K562 (cell line): ENCODE results near the gene PPFIA1. TPM values are rescaled to one million over a fixed set of nuclear protein-coding genes. Genes with fewer than 3 reads are reported as not detected.

Experiments used
- ATAC-seq: fragments of 200-7000 bp; cut with Tn5 transposase; 3 replicates; pipeline ENCODE4 v1.9.1; 2020; ENCODE audit warnings: moderate library complexity
- BruUV-seq: library from RNA; stranded (reverse); fragments of 400-500 nt; replicated peaks from 2 replicates; lab custom pipeline; 2021; lab: Mats Ljungman, UMichigan
- CTCF ChIA-PET: fragments of 300-600 bp; formaldehyde crosslinking; extraction: SDS; loops from one replicate; lab custom pipeline; 2021; ENCODE audit warnings: low intra/inter-chr PET ratio; lab: Yijun Ruan, JAX
- POLR2A ChIA-PET: fragments of 300-600, 350-650 bp; sonication (Branson Sonifier 250); formaldehyde crosslinking; extraction: SDS; loops from one replicate; lab custom pipeline; 2021; ENCODE audit warnings: antibody characterized with exemption, inconsistent platforms; lab: Yijun Ruan, JAX
- DNase-seq, 4 experiments: peaks; one replicate each; pipeline versions ENCODE4 v3.0.0 to v3.0.0-alpha.2; 2011 to 2018; ENCODE audit warnings: low spot score in 3 of 4, mixed read lengths in 3 of 4; ENCODE audit errors: extremely low read depth in 1 of 4
- FAIRE-seq: peaks from 2 replicates; lab custom pipeline; 2011; peaks lifted over from hg19 to GRCh38; lab: Jason Lieb, UNC
- H2AFZ ChIP-seq: 2 replicates; pipeline ENCODE4 v1.6.0; 2011; ENCODE audit warnings: low read depth, low read length, control low read depth, inconsistent platforms
- H3K27ac ChIP-seq: fragments of 200-600 bp; 3 replicates; pipeline ENCODE4 v1.8.0; 2011; ENCODE audit warnings: low read depth, mild to moderate bottlenecking, control low read depth, inconsistent platforms, low read length, moderate library complexity, mixed read lengths; ENCODE audit errors: extremely low read depth
- H3K27me3 ChIP-seq, 2 experiments: fragments of 300-600 bp in 1 of 2; 2 replicates in 1 of 2; 3 replicates in 1 of 2; pipeline versions ENCODE4 v1.6.0 to v1.8.0; 2011; ENCODE audit warnings: inconsistent platforms in 2 of 2, low read length in 2 of 2, mild to moderate bottlenecking in 1 of 2, mixed read lengths in 1 of 2, moderate library complexity in 1 of 2; ENCODE audit not compliant: control insufficient read depth in 2 of 2, insufficient read depth in 2 of 2
- H3K36me3 ChIP-seq: fragments of 300-600 bp; 3 replicates; pipeline ENCODE4 v1.8.0; 2011; ENCODE audit warnings: mild to moderate bottlenecking, low read length, inconsistent platforms; ENCODE audit not compliant: control insufficient read depth, insufficient read depth
- H3K4me1 ChIP-seq, 2 experiments: fragments of 200-600 bp in 1 of 2; replicated peaks in 1 of 2; 2 replicates in 1 of 2; 3 replicates in 1 of 2; pipeline versions ENCODE4 v1.5.1 to v1.8.0; 2011; ENCODE audit warnings: inconsistent platforms in 2 of 2, low read length in 2 of 2, mild to moderate bottlenecking in 1 of 2, mixed read lengths in 1 of 2, moderate library complexity in 1 of 2; ENCODE audit not compliant: control insufficient read depth in 2 of 2, insufficient read depth in 2 of 2
- H3K4me2 ChIP-seq: 2 replicates; pipeline ENCODE4 v1.6.1; 2011; ENCODE audit warnings: low read length, control low read depth, inconsistent platforms, mixed read lengths; ENCODE audit not compliant: insufficient read depth
- H3K4me3 ChIP-seq: fragments of 200-600 bp; sonication (generic), shearing (Covaris generic); 2 replicates; pipeline ENCODE4 v1.5.1; 2016; ENCODE audit warnings: control low read depth, inconsistent platforms
- H3K79me2 ChIP-seq: fragments of 200-600 bp; 3 replicates; pipeline ENCODE4 v1.8.0; 2011; ENCODE audit warnings: low read length, inconsistent platforms; ENCODE audit not compliant: control insufficient read depth, insufficient read depth
- H3K9ac ChIP-seq, 2 experiments: 2 replicates each; pipeline versions ENCODE4 v1.6.0 to v1.6.1; 2011; ENCODE audit warnings: low read depth in 2 of 2, low read length in 2 of 2, control low read depth in 1 of 2, inconsistent platforms in 1 of 2, mild to moderate bottlenecking in 1 of 2, mixed read lengths in 1 of 2; ENCODE audit not compliant: insufficient read depth in 1 of 2
- H3K9me1 ChIP-seq: one replicate; pipeline ENCODE4 v1.6.0; 2011; ENCODE audit warnings: inconsistent platforms, mild to moderate bottlenecking, low read length, moderate library complexity; ENCODE audit not compliant: control insufficient read depth, insufficient read depth
- H3K9me3 ChIP-seq: replicated peaks from 2 replicates; pipeline ENCODE4 v1.5.1; 2011; ENCODE audit warnings: low read depth, low read length, inconsistent platforms; ENCODE audit not compliant: control insufficient read depth, insufficient read depth
- H4K20me1 ChIP-seq: replicated peaks from 2 replicates; pipeline ENCODE4 v1.6.1; 2011; ENCODE audit warnings: low read length, inconsistent platforms, mixed read lengths; ENCODE audit not compliant: control insufficient read depth, insufficient read depth
- CREB1 ChIP-seq, 2 experiments: sonication (generic) in 1 of 2; formaldehyde crosslinking in 1 of 2; IDR thresholded peaks; 2 replicates each; pipeline versions ENCODE4 v1.6.1 to v1.8.0; 2012 to 2022; ENCODE audit warnings: inconsistent platforms in 1 of 2, mild to moderate bottlenecking in 1 of 2, missing genetic modification reagents in 1 of 2, moderate library complexity in 1 of 2
- MXI1 ChIP-seq: IDR thresholded peaks from 2 replicates; pipeline ENCODE4 v1.6.1; 2011; ENCODE audit warnings: low read depth, mild to moderate bottlenecking, improper control_type of control experiment, low read length
- SMAD1 ChIP-seq: fragments of 150-350 bp; IDR thresholded peaks from 2 replicates; pipeline ENCODE4 v1.6.1; 2014; ENCODE audit warnings: low read length, low read depth; ENCODE audit not compliant: partially characterized antibody
- ZEB2 ChIP-seq: fragments of 450-650 bp; IDR thresholded peaks from 2 replicates; pipeline ENCODE4 v1.6.1; 2016
- ZFP30 ChIP-seq: fragments of 250-450 bp; sonication (Bioruptor Pico); IDR thresholded peaks from 2 replicates; pipeline ENCODE4 v1.8.0; 2022; ENCODE audit warnings: moderate library complexity, mild to moderate bottlenecking, inconsistent platforms, borderline replicate concordance
- WGBS: fragments of 100-300 bp; shearing (Covaris generic); methylation state at CpG from one replicate; pipeline ENCODE4 v1.1.6; 2016; ENCODE audit warnings: low coverage, mixed read lengths; ENCODE audit not compliant: insufficient coverage; ENCODE audit errors: missing lambda C conversion rate; 5-methylcytosine and 5-hydroxymethylcytosine counted together
- in situ Hi-C: fragments of 300-500 bp; cut with MboI; formaldehyde crosslinking; loops from 4 replicates; pipeline ENCODE4 v1.15.0; 2018; ENCODE audit warnings: inconsistent platforms, mixed read lengths
- intact Hi-C: fragments of 100-400 bp; cut with micrococcal nuclease; formaldehyde crosslinking; loops from 2 replicates; pipeline ENCODE4 v1.14.2; 2022
- polyA plus RNA-seq, 8 experiments: library from polyadenylated mRNA; depleted of rRNA in 4 of 8; stranded (reverse) in 5 of 8; unstranded in 3 of 8; fragments of >200 nt; fragmentation: Nextera tagmentation in 2 of 8; fragmentation: Illumina TruSeq in 1 of 8; extraction: Ambion mirVana in 2 of 8; extraction: Trizol in 1 of 8; gene quantifications; 2 replicates each; pipeline versions ENCODE4 v1.2.1 to v1.2.3, GENCODE V29; 2011 to 2014; ENCODE audit warnings: inconsistent platforms in 1 of 8, missing spikeins in 1 of 8
- total RNA-seq, 7 experiments: library from RNA; depleted of rRNA in 6 of 7; stranded (reverse); fragments of >200 nt in 6 of 7; fragmentation: Illumina TruSeq in 2 of 7; extraction: Trizol in 2 of 7; gene quantifications; 2 replicates each; pipeline versions ENCODE4 v1.2.1 to v1.2.3, GENCODE V29; 2011 to 2021; ENCODE audit warnings: low replicate concordance in 1 of 7
- TF ChIP-seq, protein P1 (sequence below): fragments of 450-650 bp; formaldehyde crosslinking; IDR thresholded peaks from 2 replicates; pipeline ENCODE4 v1.4.0; 2020; ENCODE audit warnings: mild to moderate bottlenecking, moderate library complexity
- TF ChIP-seq, protein P2 (sequence below): conservative IDR thresholded peaks from 2 replicates; pipeline ENCODE4 v1.6.1; 2011; ENCODE audit warnings: low read depth, mild to moderate bottlenecking, low read length; ENCODE audit not compliant: control insufficient read depth

Gene PPFIA1
- total and polyA plus RNA-seq, 9 of the 15 experiments (the other 6 are each of a cell fraction or from before 2014, with no cell fraction given): 9.9 to 41.5 (median 28.5) TPM

DNA sequence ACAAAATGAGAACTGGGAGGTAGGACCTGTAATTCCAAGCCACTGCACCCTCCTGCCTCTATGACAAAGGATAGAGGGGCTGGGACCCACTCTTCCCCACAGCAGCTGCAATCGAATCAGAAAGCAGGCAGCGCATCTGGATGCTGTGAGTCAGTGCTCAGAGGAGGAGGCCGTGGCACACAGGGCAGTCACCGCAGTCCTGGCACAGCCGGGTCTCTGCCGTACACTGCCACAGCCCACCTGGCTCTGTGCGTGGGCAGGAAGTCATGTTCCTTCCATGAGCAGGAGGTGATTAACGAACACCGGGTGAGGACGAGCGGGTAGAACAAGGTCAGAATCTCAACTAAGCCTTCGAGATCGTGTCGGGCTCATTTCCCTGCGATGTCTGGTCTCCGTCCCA, 30.2 kb upstream of the PPFIA1 start:
- ATAC-seq: no peak
- FAIRE-seq: no peak
- no TSS peak for BruUV-seq
- no peaks in the 10 kb centered on the region for H3K9me3 ChIP-seq
- intact Hi-C loops: no loop called here
- no peaks in the 10 kb centered on the region for H3K9me1 ChIP-seq
- no peak overlapping the region for H2AFZ ChIP-seq
- H3K27ac ChIP-seq: no peak overlapping the region
- peaks cover 24 to 48% of the 10 kb centered on the region in 2 experiments for H3K27me3 ChIP-seq
- 16% methylated on average over 16 of the region's 16 CpGs for WGBS
- H3K9ac ChIP-seq: no peak overlapping the region; a peak in 1 of 4 replicates
- no peak overlapping the region for H3K4me3 ChIP-seq
- CTCF ChIA-PET: no interaction called here
- no peaks in the 10 kb centered on the region for H4K20me1 ChIP-seq
- TF ChIP-seq, protein P1, sequence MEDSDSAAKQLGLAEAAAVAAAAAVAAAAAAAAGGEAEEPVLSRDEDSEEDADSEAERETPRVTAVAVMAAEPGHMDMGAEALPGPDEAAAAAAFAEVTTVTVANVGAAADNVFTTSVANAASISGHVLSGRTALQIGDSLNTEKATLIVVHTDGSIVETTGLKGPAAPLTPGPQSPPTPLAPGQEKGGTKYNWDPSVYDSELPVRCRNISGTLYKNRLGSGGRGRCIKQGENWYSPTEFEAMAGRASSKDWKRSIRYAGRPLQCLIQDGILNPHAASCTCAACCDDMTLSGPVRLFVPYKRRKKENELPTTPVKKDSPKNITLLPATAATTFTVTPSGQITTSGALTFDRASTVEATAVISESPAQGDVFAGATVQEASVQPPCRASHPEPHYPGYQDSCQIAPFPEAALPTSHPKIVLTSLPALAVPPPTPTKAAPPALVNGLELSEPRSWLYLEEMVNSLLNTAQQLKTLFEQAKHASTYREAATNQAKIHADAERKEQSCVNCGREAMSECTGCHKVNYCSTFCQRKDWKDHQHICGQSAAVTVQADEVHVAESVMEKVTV (CRISPR knock-in tag): no peak
- TF ChIP-seq MXI1: no peak
- no peak for TF ChIP-seq ZFP30 (CRISPR knock-in tag)
- TF ChIP-seq SMAD1: no peak
- TF ChIP-seq, protein P2, sequence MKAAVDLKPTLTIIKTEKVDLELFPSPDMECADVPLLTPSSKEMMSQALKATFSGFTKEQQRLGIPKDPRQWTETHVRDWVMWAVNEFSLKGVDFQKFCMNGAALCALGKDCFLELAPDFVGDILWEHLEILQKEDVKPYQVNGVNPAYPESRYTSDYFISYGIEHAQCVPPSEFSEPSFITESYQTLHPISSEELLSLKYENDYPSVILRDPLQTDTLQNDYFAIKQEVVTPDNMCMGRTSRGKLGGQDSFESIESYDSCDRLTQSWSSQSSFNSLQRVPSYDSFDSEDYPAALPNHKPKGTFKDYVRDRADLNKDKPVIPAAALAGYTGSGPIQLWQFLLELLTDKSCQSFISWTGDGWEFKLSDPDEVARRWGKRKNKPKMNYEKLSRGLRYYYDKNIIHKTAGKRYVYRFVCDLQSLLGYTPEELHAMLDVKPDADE: no peak
- no peak for TF ChIP-seq CREB1 (IDR thresholded peaks at IDR 0.05)
- no peak for TF ChIP-seq CREB1 (CRISPR knock-in tag; IDR thresholded peaks at IDR 0.05)
- TF ChIP-seq ZEB2: no peak
- TF ChIP-seq, all 486 proteins: peak for 0
- in situ Hi-C loops: no loop called here
- H3K36me3 ChIP-seq: no peaks in the 10 kb centered on the region
- peaks cover 0 to 5% of the 10 kb centered on the region in 2 experiments; a peak in 1 of 5 replicates for H3K4me1 ChIP-seq
- POLR2A ChIA-PET: no interaction called here
- DNase-seq: no peak
- no peak overlapping the region for H3K4me2 ChIP-seq
- no peaks in the 10 kb centered on the region for H3K79me2 ChIP-seq
